HG03064 (cell line): ENCODE measurements around the gene CD82.
"Not testable (repeated sequence)": the region's sequence is repeated elsewhere in the genome, so short reads cannot be mapped to it uniquely, and the experiment has no call there.

Experiments used
- ATAC-seq: cut with Tn5 transposase; IDR thresholded peaks from one replicate; pipeline ENCODE4 v1.9.1; 2021; ENCODE audit warnings: low read depth; ENCODE audit not compliant: unreplicated experiment

Gene CD82

GRCh38 chr11:44533921-44534711, 31.3 kb upstream of the CD82 start:
- no peak for ATAC-seq

- ATAC-seq, result no peak
These were observed 30.1 kb upstream of the CD82 start for GRCh38 chr11:44535191-44535980.

- no peak for ATAC-seq
These were observed 28.5 kb upstream of the CD82 start for GRCh38 chr11:44536788-44537516.

- no peak for ATAC-seq
These were observed 27.8 kb upstream of the CD82 start for GRCh38 chr11:44537679-44538078.

GRCh38 chr11:44538375-44539054, 26.9 kb upstream of the CD82 start:
- no peak for ATAC-seq

GRCh38 chr11:44539971-44540370, 25.5 kb upstream of the CD82 start:
- ATAC-seq, result no peak

GRCh38 chr11:44540667-44541066, 24.8 kb upstream of the CD82 start:
- no peak for ATAC-seq

- ATAC-seq, result no peak
These were observed 23.1 kb upstream of the CD82 start for GRCh38 chr11:44542372-44542771.

GRCh38 chr11:44546984-44547383, 18.5 kb upstream of the CD82 start:
- not testable (repeated sequence) for ATAC-seq

GRCh38 chr11:44547534-44547933, 17.9 kb upstream of the CD82 start:
- ATAC-seq, result not testable (repeated sequence)

- no peak for ATAC-seq
These were observed 17.3 kb upstream of the CD82 start for GRCh38 chr11:44548032-44548695.

GRCh38 chr11:44548961-44549749, 16.3 kb upstream of the CD82 start:
- not testable (repeated sequence) for ATAC-seq

GRCh38 chr11:44550123-44550522, 15.3 kb upstream of the CD82 start:
- no peak for ATAC-seq

GRCh38 chr11:44551456-44552139, 13.9 kb upstream of the CD82 start:
- no peak for ATAC-seq

- ATAC-seq, result no peak
These were observed 10.2 kb upstream of the CD82 start for GRCh38 chr11:44555031-44555800.

GRCh38 chr11:44556735-44557409, 8.6 kb upstream of the CD82 start:
- ATAC-seq, result no peak

- no peak for ATAC-seq
These were observed 8.0 kb upstream of the CD82 start for GRCh38 chr11:44557464-44557863.
